Esophagus muscularis mucosa (tissue), 3 donors: ENCODE data around the gene LRRC75A.

Experiments
- POLR2A ChIP-seq: fragments of 450-650 bp; IDR thresholded peaks from one replicate; pipeline ENCODE4 v1.6.1; 2017; ENCODE audit warnings: antibody characterized with exemption, moderate library complexity, mild to moderate bottlenecking, low read depth
- TF ChIP-seq, protein P1 (sequence below), 3 experiments: fragments of 200-600 bp in 2 of 3; fragments of 450-650 bp in 1 of 3; sonication (generic) in 2 of 3; IDR thresholded peaks; one replicate each; pipeline ENCODE4 v1.5.1; 2017 to 2019; ENCODE audit warnings: antibody characterized with exemption in 3 of 3, mild to moderate bottlenecking in 2 of 3, moderate library complexity in 1 of 3

- TF ChIP-seq, protein P1, sequence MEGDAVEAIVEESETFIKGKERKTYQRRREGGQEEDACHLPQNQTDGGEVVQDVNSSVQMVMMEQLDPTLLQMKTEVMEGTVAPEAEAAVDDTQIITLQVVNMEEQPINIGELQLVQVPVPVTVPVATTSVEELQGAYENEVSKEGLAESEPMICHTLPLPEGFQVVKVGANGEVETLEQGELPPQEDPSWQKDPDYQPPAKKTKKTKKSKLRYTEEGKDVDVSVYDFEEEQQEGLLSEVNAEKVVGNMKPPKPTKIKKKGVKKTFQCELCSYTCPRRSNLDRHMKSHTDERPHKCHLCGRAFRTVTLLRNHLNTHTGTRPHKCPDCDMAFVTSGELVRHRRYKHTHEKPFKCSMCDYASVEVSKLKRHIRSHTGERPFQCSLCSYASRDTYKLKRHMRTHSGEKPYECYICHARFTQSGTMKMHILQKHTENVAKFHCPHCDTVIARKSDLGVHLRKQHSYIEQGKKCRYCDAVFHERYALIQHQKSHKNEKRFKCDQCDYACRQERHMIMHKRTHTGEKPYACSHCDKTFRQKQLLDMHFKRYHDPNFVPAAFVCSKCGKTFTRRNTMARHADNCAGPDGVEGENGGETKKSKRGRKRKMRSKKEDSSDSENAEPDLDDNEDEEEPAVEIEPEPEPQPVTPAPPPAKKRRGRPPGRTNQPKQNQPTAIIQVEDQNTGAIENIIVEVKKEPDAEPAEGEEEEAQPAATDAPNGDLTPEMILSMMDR (IDR thresholded peaks at IDR 0.05), result no peak
- TF ChIP-seq POLR2A, result no peak
These were observed 27.0 kb upstream of the LRRC75A start for GRCh38 chr17:16519021-16519420.
